Measurements from ENCODE around the gene FRK.
"Not testable (repeated sequence)": the region's sequence is repeated elsewhere in the genome, so short reads cannot be mapped to it uniquely, and the experiment has no call there.

Gene FRK

DNA sequence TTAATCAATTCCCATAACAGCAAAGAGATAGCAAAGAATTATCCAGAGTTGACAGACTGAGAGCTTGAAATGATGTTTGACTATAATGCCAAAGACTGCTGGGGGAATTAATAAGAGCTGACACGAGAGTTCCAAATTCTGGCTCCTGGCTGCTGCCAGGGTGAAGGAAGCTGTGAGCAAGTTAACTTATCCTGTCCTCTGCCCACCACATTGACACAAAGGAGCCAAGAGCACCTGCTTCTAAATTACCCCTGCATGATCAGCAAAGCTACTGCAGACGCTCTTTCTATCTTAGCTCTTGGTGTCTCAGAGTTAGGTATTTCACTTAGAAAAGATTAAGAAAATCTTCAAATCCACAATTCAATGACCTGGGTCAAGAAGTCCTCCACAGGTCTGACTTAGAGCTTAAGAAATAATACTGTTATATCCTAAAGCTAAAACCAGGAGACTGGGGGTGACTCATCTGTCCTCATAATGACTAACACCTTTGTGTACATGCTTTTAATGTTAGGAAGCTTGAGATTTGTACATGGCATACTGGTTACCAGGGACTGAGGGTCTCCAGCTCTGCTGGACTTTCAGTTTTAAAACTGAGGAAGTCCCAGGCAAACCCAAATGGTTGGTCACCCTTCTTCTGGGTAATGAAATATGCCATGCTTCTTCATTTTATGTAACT is 13.2 kb upstream of the FRK start:
- no peak for DNase-seq

DNA sequence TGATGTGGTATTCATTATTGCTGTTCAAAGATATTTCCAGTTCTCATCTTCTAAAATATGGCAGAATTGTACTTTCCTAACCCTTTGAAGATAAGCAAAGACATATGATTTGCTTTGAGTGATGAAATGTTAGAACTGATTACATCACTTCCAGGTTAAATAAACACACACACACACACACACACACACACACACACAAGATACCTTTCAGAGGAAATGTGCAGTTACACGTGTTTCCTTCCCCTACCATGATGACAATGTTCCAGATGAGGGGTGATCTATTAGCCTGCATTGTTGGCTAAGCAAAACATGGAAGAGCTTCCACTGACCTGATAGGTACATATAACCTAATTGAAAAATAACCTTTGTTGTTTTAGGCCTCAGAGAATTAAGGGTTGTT is 11.7 kb upstream of the FRK start:
- no peak for DNase-seq

DNA sequence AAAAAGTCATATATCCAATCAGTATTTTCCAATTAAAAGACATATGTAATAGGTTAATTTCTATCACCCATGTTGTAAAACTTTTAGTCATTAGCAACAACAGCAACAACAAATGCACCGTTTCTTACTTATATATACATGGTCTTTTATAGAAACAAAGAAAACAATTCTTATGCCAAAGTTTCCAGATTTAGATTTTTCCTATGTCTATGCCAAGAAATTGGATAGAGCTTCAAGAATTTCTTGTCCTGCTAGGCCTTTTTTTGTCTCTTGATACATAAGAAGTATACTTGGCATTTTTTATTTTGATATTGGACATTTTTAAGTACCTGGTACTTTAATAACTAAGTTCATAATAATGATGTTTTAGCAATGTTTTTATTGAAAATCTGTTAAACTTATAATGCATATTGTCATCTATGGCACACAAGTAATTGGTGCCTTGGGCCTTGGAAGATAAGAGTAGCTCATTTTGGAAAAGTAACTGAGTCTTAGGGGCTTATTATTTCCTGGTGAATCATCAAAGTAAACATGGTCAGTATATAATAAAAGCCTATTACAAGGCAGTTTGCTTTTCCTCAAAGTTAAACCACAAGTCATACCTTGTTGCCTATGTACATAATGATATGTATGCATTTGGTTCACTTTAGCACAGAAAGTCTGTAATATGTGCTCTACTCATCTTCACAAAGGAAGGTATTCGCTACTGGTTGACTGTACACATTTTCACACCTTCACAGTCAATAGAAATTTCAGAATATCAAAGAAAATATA is 10.1 kb upstream of the FRK start:
- DNase-seq, result no peak

DNA sequence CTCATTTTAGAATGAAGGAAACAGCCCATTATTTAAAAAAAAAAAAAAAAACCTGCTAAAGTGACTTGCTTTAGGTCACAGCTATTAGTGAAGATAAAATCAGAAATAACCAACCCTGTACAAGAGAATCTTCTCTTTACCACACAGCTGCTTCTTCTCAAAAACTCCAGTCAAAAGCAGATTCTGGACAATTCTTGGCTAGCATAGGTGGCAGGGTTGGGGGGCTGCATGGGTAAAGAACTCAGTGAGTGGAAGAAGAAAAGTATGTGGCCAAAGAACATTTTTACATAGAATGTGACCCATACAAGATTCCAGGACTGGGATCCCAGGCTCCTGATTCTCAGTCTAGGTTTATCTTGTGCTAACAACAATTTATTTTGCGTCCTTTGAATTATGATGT is 9.4 kb upstream of the FRK start:
- no peak for DNase-seq

DNA sequence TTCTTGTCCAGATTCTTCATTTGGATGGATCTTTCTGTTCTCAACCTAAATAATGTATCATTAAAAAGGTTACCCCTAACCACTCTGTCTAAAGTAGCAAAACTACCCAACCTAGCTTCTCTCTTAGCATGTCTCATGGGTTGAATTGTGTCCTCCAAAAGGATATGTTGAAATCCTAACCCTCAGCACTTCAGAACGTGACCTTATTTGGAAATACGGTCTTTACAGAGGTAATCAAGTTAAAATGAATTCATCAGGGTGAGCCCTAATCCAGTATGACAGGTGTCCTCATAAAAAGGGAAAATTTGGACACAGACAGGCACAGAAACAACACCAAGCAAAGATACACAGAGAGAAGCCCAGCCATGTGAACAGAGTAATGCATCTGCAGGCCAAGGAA is 6.1 kb upstream of the FRK start:
- no peak for DNase-seq

DNA sequence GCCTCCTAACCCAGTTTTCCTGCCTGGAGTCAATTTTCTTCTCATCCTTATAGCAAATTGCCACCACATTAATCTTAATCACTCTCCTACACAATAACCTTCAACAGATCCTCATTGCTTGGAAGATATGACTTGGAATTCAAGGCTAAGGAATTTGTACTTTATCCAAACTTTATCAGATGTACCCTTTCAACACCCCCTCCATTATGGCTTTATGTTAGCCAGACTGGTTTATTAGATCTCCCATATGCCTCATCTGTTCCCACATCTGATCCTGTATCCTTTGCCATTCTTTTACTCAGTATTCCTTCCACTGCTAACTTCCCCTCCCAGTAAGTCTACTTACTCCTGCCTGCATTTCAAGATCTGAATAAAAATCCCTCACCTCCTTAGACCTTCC is 4.0 kb upstream of the FRK start:
- DNase-seq, result no peak

DNA sequence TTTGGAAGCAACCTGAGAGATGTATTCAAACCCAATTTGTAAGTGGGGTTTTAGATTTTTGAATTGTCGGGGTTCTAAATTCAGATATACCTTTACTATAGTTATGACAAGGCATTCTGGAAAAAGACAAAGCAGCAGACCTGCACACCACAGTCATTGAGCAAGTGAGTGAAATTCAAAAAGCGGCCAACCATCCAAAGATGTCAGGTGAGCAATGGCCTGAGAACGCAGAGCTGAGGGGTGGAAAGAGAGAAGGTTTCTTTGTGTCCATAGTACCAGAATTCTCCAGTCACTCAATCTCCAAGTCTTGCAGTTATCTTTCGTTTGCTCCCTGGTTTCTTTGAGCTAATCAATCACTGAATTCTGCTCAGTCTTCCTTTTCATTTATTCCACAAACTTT is 1.8 kb upstream of the FRK start:
- no peak for DNase-seq

DNA sequence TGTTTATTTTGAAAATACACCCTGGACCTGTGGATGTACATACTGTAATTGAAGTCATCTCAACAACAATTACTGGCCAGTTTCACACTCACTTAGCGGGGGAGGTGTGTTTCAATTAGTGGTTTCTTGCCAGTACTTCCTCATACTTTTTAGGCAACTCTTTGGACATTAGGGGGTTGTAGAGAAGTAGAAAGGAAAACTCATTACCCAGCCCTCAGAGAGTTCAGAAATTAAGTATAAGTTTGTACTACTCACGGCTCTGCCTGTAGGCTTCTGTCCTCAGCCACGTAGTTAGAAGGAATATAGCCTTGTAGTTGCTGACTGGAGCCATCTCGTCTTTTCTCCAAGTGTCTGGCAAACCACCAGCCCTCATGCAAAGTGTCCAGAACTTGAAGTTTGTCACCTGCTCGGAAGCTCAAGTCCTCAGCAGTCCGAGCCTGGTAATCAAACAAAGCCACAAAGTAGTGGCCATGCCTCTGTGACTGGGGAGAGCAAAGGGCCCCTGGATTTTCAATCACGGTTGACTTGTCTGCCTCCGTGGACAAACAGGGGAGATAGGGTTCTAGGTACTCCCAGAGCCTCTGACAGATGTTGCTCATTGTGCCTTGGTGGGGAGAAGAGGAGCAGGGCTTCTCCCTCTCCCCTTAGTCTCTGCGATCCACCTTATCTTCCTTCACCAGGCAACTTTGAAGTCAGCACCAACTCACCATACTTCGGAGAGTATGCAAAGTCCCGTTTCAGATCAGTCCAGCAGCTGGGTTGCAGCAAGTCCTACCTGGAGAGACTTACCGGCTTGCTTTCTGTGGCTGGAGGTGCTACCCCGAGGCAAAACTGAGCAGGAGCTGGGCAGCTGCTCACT is 749 bp downstream of the FRK start:
- peak; percentile 26 for DNase-seq

DNA sequence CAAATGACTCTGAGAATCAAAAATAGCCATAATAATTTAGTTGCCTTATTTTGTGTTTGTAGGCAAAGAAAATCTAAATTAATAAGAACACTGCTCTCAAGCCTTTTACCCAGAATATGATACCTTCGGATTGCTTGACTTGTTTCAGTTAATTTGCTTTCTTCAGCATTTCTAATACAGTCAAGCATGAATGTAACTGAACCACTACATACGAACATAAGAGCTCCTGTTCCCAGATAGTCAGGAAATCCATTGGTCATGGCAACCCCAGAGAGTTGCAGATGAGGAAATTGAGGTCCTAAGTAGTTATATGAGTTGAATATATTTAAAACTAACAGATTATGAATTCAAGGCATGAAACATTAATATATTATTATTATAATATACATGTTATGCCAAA is 2.9 kb downstream of the FRK start:
- DNase-seq, result no peak

DNA sequence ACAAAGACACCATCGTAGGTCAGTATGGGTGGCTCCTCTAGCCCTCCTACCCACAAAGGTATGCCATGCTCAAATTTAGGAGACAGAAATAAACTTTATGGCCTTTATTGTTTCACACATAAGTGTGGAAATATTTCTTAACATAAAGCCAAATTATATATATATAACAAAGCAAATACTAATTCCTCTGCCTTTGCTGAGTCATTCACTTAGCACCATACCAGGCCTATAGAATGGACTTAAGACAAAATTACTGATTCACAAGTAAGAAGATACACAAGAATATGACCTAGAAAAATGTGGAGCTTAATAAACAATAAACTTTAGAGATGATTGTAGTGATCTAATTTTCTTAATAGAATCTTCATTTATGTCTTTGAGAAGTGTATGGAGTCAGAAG is 5.2 kb downstream of the FRK start:
- DNase-seq, result no peak

DNA sequence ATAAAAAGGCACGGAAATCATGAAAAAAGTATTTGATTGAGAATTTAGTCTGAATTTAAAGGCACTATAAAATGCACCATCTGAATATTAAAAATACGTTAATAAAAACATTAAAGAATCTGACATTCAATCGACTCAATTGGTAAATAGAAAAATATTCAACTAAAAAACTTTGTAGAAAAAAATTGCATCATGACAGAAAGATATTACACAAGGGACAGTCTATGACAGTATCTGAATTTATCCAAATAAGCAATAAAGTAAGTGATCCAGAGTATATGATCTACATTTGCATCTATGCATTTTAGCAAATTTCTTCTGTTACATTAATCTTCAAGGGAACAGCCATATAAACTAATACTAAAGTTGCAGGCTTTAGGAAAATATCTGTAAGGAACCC is 9.4 kb downstream of the FRK start:
- no peak for DNase-seq

DNA sequence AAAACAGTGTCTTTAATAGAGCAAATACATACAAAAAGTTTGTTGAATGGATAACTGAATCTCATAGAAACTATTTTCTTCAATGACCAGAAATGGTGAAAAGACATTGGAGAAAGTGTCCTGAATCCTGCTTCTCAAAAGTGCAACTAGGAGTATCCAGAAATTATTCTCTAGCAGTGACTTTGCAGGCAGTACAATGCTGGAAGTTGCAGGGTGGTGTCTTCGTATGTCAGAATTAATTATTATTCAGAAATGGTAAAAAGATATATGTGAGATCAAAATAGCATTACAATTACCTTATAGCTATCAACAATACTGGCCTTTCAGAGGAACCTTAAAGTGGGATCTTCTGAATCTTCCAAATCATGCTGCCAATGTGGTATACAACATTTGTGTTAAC is 10.0 kb downstream of the FRK start:
- no peak for DNase-seq

DNA sequence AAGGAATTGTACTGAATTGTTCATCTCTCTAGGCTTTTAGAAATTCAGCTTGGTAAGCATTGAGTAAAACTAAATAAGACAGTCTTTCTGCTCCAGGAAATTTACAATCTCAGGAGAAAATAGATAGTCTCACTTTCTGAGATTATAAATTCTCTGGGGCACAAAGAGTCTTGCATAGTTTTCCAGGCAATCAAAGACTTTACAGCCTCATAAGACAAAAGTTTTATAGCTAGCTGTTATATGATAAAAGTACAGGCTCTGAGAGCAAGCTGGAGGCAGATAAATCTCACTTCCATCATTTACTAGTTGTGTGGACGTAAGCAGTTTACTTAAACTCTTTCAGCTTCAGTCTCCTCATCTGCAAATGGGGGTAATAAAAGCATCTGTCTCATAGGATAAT is 11.4 kb downstream of the FRK start:
- no peak for DNase-seq

DNA sequence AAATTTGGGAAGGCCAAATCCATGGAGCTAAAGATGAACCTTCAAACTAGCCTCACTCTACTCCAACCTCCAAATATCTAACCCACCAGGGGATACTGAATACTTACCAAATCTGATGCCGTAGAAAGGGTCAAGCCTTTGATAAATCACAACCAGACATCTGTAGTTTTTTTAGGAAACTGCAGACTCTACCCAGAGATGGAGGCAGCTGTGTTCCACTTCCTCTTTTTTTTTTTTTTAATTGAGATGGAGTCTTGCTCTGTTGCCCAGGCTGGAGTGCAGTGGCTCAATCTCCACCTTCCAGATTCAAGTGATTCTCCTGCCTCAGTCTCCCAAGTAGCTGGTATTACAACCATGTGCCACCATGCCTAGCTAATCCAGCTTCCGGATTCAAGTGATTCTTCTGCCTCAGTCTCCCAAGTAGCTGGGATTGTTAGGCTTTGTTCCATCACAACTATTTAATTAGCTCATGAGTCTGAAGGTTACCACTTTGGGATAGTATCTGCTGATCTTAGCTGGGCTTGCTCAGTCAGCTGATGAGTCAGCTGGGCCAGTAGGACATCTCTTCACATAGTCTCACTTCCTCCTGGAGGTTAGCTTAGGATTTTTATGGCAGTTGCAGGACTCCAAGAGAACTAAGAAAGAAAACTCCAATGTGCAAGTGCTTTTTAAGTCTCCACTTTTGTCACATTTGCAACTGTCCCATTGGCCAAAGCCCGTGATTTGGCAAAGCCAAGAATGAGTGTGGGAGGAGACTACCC is 13.3 kb downstream of the FRK start:
- DNase-seq, result peak; percentile 65

DNA sequence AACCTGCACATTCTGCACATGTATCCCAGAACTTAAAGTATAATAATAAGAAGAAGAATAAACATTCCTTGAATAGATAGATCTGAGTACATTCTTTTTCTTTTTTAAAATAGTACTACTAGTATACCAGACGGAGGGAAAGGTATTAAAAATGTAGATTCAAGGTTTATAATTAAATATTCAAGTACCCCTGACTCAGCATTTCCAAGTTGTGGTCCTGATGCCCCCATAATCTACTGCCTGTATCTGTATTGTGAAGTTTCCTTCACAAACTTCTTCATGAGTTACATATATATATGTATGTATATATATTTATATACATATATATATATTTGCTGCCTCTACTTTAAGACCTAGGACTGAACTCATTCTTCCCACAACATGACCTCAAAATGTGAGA is 14.0 kb downstream of the FRK start:
- no peak for DNase-seq

DNA sequence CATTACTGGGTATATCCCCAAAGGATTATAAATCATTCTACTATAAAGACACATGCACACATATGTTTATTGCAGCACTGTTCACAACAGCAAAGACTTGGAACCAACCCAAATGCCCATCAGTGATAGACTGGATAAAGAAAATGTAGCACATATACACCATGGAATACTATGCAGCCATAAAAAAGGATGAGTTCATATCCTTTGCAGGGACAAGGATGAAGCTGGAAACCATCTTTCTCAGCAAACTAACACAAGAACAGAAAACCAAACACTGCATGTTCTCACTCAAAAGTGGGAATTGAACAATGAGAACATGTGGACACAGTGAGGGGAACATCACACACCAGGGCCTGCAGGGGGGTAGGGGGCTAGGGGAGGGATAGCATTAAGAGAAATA is 14.4 kb downstream of the FRK start:
- DNase-seq, result not testable (repeated sequence)

DNA sequence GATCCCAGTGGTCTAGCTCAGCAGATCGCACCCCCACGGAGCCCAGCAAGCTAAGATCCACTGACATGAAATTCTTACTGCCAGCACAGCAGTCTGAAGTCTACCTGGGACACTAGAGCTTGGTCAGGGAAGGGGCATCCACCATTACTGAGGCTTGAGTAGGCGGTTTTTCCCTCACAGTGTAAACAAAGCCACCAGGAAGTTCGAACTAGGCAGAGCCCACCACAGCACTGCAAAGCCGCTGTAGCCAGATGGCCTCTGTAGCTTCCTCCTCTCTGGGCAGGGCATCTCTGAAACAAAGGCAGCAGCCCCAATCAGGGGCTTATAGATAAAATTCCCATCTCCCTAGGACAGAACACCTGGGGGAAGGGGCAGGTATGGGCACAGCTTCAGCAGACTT is 18.8 kb downstream of the FRK start:
- DNase-seq, result no peak

DNA sequence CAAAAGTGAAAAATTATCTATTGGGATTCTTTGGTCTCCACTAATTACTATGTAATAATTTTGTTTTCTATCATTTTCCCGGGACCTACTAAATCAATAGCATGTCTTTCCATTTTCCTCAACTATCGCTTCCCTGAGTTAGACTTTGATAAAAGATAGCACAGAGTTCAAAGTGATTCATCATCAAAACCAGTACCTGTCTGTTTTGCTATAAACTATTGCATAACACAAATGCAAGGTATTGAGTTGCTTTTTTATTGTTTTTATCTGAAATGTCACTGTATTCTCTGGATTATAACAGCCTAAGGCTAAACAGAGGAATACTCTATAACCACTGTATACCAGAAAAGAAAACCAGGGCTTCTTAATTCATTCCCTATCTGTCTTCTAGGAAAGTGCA is 19.7 kb downstream of the FRK start:
- DNase-seq, result no peak

DNA sequence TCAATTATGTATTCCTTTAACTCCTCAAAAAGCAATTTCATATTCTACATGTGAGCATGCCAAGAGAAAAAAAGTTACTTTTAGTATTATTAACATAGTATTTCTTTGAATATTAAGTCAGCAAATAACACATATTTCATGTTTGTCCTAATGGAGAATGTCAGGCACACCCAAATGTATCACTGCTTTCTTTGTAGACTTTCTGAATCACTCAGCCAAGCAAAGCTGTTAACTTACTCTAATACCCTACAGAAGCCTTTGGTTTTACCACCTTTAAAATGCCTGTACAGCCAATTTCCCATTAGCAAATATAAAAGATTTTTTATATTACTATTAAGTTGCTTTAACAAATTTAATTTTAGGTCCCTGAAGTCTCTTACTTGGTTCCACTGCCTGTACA is 23.8 kb downstream of the FRK start:
- DNase-seq, result no peak

DNA sequence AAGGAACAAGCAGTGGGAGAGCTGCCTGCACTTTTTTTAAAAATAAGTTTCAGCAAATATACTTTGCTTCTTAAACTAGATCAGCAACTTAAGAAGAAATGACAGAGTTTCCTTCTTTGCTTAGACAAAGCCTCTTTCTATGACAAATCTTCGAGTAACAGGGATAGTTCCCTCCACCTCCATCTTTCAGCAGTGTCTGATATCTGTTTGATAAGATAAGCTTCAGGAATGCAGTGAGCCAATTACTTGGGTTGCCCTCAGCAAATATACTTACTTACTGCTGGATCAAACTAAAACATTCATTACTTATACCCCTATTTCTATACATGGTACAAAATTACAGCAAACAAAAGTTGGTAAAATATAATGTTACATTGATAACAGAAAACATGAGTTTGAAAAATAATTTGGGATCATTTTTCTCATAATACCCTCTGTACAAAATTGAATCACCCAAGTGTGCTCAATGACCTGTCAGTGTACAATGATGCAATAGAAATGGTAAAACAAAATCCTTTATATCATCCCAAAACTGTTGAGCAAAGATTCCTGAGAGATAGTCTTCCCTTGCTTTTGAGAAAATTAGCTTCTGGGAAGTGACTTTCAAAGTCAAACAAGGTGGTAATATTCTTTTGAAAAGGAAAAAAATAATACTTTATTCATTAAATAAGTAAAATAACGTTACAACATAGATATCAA is 24.5 kb downstream of the FRK start:
- DNase-seq, result no peak

DNA sequence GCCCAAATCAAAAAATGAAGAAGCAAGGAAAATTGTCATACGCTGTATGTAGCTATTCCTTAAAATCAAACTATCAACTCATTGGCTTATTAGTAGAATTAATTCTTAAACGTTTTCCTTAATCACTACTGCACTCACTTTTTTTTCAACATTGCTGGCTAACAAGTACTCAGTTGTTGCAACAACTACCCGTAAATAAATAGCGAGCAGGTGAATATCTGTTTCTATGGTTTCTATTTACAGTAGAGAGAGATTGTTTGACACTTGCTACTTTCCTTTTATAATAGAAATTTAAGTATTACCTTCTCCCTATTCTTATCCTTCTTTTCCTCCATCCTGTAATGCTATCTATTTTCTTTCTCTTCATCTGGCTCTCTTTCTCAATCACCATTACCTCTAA is 25.1 kb downstream of the FRK start:
- no peak for DNase-seq

DNA sequence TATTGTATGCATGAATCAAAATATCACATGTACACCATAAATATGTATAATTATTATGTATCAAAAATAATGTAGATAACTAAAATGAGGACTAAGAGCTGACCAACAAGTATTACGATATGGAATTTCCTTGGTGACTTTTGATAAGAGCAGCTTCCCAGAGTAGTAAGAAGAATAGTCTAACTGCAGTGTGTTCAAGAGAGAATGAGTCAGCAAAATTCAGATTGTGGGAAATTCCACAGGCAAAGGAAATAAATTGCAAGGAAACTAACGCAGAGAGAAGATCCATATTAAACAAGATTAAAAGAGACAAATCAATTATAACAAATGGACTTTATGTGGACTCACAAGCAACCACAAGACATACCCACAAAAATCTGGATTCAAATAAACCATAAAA is 26.4 kb downstream of the FRK start:
- DNase-seq, result no peak

All from inflammatory macrophage treated with lipopolysaccharide for 4 hours (primary cell).